ENCODE data around the gene CAMK2G. TPM values are rescaled to one million over a fixed set of nuclear protein-coding genes. Genes with fewer than 3 reads are reported as not detected.

The CAMK2G gene
- total RNA-seq, 1 donor from 2014 or later: 36.6 TPM

- peak within 1 kb of the TSS; percentile 65 for H3K4me3 ChIP-seq
- no peak for TF ChIP-seq EZH2 (IDR thresholded peaks at IDR 0.05)
- no peak for TF ChIP-seq CTCF (IDR thresholded peaks at IDR 0.05)
- TF ChIP-seq EZH2phosphoT487 (IDR thresholded peaks at IDR 0.05): no peak
- Mint-ChIP-seq H3K4me3 (peak within 1 kb of the TSS; percentile 97), H3K27ac (peak within 1 kb of the TSS; percentile 99), H3K36me3 (no peaks in the 10 kb centered on the region), H3K9me3 (no peaks in the 10 kb centered on the region), H3K27me3 (ENCODE audit: insufficient read depth, low read depth) (peaks cover 4% of the 10 kb centered on the region), H3K4me1 (peaks cover 39% of the 10 kb centered on the region)
- H4K20me1 ChIP-seq (ENCODE audit: low read depth): peaks cover 32% of the 10 kb centered on the region
- H3K4me1 ChIP-seq: peaks cover 26% of the 10 kb centered on the region
- no peaks in the 10 kb centered on the region for H3K36me3 ChIP-seq
- H3K27me3 ChIP-seq: no peaks in the 10 kb centered on the region
- DNase-seq (ENCODE audit: low spot score): peak; percentile 93
- H3K27ac ChIP-seq: peak within 1 kb of the TSS; percentile 59
- H3K9ac ChIP-seq: peak within 1 kb of the TSS; percentile 81
- peak within 1 kb of the TSS; percentile 100 for H3K4me2 ChIP-seq
- H3F3A ChIP-seq (ENCODE audit: low read depth): peaks cover 43% of the 10 kb centered on the region
- H3K9me3 ChIP-seq (ENCODE audit: low read depth): no peaks in the 10 kb centered on the region
- peaks cover 83% of the 10 kb centered on the region for H3K79me2 ChIP-seq (ENCODE audit: low read depth)
- peak within 1 kb of the TSS; percentile 63 for H2AFZ ChIP-seq (replicated peaks)
These were observed 92.2 kb downstream of the CAMK2G start, which contains the start of gene CHCHD1 for GRCh38 chr10:73781879-73782748. CHCHD1 (plus strand) TSS chr10:73782048; CDS start chr10:73782076, 28 bp downstream.

- Histone ChIP-seq H2AFZ (replicated peaks) (peak overlapping the region; percentile 63), H3K79me2 (ENCODE audit: low read depth) (peaks cover 81% of the 10 kb centered on the region), H3K4me2 (peak overlapping the region; percentile 100), H3K9me3 (ENCODE audit: low read depth) (no peaks in the 10 kb centered on the region), H3K9ac (peak overlapping the region; percentile 81), H3K36me3 (no peaks in the 10 kb centered on the region), H3K4me1 (peaks cover 22% of the 10 kb centered on the region), H3F3A (ENCODE audit: low read depth) (peaks cover 41% of the 10 kb centered on the region), H3K27me3 (no peaks in the 10 kb centered on the region), H3K4me3 (peak overlapping the region; percentile 65), H4K20me1 (ENCODE audit: low read depth) (peaks cover 26% of the 10 kb centered on the region), H3K27ac (peak overlapping the region; percentile 59)
- Mint-ChIP-seq H3K27me3 (ENCODE audit: insufficient read depth, low read depth) (peaks cover 4% of the 10 kb centered on the region), H3K27ac (peak overlapping the region; percentile 99), H3K36me3 (peaks cover 3% of the 10 kb centered on the region), H3K4me3 (peak overlapping the region; percentile 97), H3K9me3 (no peaks in the 10 kb centered on the region), H3K4me1 (peaks cover 39% of the 10 kb centered on the region)
- TF ChIP-seq EZH2phosphoT487 (IDR thresholded peaks at IDR 0.05) (no peak), EZH2 (IDR thresholded peaks at IDR 0.05) (no peak), CTCF (IDR thresholded peaks at IDR 0.05) (no peak)
- no peak for DNase-seq (ENCODE audit: low spot score)
These were observed 92.8 kb downstream of the CAMK2G start for GRCh38 chr10:73781548-73781878.

GRCh38 chr10:73780966-73781365 lies 93.4 kb downstream of the CAMK2G start:
- Histone ChIP-seq H3K9ac (peak overlapping the region; percentile 81), H3F3A (ENCODE audit: low read depth) (peaks cover 38% of the 10 kb centered on the region), H4K20me1 (ENCODE audit: low read depth) (peaks cover 21% of the 10 kb centered on the region), H3K79me2 (ENCODE audit: low read depth) (peaks cover 84% of the 10 kb centered on the region), H3K36me3 (no peaks in the 10 kb centered on the region), H2AFZ (replicated peaks) (no peak overlapping the region), H3K27ac (no peak overlapping the region), H3K4me2 (peak overlapping the region; percentile 100), H3K9me3 (ENCODE audit: low read depth) (no peaks in the 10 kb centered on the region), H3K27me3 (no peaks in the 10 kb centered on the region), H3K4me3 (peak overlapping the region; percentile 65), H3K4me1 (peaks cover 21% of the 10 kb centered on the region)
- no peak for DNase-seq (ENCODE audit: low spot score)
- Mint-ChIP-seq H3K36me3 (peaks cover 4% of the 10 kb centered on the region), H3K4me3 (peak overlapping the region; percentile 97), H3K27ac (no peak overlapping the region), H3K9me3 (no peaks in the 10 kb centered on the region), H3K27me3 (ENCODE audit: insufficient read depth, low read depth) (peaks cover 4% of the 10 kb centered on the region), H3K4me1 (peaks cover 34% of the 10 kb centered on the region)
- TF ChIP-seq CTCF (IDR thresholded peaks at IDR 0.05) (no peak), EZH2 (IDR thresholded peaks at IDR 0.05) (no peak), EZH2phosphoT487 (IDR thresholded peaks at IDR 0.05) (no peak)

Data from neural progenitor cell (in vitro differentiated cells).